Measurements from ENCODE around the gene PIEZO1.
A peak's percentile ranks its signal among the peaks of the same experiment; 100 is the strongest.

Gene PIEZO1

GRCh38 chr16:88747588-88748301 is 37.3 kb downstream of the PIEZO1 start:
- peak; percentile 85 for DNase-seq

DNA sequence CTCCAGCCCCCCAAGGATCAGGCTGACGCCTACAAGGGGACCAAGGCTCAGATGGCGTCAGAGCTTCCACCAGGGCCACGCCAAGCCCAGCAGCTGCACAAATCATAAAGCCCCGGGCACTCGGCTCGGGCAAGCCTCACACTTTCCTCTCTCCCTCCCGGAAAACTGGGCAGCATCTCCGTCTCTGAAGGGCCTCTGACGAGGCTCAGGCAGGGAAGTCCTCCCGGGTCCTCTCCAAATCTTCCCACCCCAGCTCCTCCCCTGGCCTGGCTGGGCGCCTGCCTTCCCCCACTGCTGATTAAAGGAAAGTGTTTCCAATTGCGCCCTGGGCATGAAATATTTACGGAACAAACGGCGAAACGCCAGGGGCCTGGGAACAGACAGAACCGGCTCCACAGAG is 38.5 kb downstream of the PIEZO1 start:
- DNase-seq = no peak

DNA sequence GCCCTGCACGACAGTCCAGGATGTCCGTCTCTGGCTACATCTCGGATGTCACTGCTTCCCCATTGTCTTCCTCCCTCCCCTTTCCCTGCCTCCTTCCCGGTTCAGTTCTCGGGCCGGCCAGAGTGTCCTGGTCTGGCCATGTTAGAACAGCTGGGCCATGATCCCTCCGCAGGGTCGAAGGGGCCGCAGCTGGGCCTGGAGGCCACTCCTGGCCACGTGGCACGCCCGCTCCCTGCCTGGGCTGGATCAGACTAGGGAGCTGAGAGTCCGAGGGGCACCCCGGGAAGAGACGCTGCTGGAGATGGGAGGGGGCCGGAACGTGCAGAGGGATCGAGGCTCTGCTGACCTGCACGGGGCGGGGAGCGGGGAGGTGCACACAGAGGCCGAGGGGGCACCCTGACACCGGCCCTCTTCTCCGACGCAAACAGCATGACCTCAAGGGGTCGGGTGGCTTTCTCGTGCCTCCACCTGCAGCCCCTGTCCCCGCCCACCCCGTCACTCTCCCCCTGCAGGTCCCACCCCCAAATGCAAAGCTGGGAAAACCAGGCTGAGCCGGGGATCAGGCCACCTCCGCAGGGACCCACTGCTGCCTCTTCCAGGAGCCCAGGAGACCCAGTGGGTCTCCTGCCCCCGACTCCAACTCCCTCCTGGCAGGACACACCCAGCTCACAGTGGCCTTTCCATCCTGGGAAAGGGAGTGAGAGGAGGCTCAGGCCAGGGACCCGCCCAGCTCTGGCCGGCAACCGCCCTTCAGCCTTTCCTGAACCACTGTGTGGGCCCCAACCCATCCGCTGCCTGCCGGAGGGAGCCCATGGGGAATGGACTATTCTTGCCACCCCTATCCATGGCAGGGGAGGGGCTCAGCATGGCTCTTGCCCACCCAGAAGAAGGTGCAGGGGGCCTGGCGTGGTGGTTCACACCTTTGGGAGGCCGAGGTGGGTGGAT is 40.2 kb downstream of the PIEZO1 start:
- DNase-seq = no peak

- peak; percentile 57 for DNase-seq
Observed at GRCh38 chr16:88743693-88744576, 41.1 kb downstream of the PIEZO1 start.

- no peak for DNase-seq
Observed at GRCh38 chr16:88742896-88743605, 42.0 kb downstream of the PIEZO1 start.

GRCh38 chr16:88741368-88741767 is 43.7 kb downstream of the PIEZO1 start:
- no peak for DNase-seq

DNA sequence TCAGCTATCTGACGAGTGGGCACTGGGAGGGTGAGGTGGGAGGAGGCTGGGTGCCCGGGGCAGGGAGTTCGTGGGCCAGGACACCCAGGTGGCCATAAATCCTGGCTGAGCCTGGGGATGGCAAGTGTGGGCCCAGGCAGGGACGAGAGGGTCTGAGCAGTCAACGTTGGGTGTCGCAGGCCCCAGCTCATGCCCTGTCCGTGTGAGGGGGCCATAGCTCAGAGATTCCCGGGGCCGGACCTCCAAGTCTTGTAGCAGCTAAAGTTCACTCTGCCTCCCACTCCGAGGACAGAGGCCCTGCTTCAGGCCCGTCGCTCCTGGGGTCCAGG is 44.3 kb downstream of the PIEZO1 start:
- DNase-seq = no peak

- DNase-seq = no peak
Observed at GRCh38 chr16:88739977-88740726, 44.9 kb downstream of the PIEZO1 start.

GRCh38 chr16:88739139-88739976 is 45.7 kb downstream of the PIEZO1 start:
- DNase-seq = no peak

DNA sequence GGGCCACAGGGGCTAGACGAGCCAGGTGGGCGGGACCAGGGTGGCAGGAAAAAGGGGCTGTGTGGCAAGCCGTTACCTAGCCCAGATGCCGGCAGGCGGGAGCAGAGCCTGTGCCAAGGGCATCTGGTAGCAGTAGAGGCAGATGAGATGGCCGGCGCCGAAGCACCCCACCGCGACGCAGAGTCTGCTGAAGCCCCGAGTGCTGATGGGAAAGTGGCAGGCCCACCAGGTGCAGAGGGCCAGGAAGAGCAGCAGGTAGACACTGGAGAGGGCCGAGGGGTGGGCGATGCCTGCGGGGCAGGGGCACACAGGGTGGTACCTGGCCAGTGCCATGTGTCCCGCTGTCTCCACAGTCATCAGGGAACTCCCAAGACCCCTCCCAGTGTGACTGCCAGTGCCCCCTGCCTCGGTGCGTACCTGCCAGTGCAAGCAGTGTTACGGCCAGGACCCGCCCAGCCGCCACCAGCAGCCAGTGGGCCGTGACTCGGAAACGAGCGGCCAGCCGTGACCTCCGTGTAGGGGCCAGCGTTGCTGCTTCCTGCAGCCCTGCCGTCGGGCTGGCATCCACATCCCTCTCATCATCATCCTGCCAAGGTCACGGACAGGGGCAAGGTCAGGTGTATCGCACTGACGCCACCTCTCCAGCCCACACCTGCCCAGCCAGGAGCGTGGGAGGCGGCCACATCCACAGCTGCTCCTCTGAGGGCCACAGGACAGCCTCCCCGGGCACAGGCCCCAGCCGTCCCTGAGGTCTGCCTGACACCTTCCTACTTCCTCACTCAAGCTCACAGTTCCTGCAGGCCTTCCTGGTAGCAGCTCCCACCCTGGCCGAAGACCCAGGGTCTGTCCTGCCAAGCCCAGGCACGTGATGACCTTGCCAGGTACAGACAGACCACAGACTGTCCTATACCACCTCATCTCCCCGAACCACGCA is 46.6 kb downstream of the PIEZO1 start:
- DNase-seq = no peak

- DNase-seq = peak; percentile 86
Observed at GRCh38 chr16:88737298-88738150, 47.5 kb downstream of the PIEZO1 start.

DNA sequence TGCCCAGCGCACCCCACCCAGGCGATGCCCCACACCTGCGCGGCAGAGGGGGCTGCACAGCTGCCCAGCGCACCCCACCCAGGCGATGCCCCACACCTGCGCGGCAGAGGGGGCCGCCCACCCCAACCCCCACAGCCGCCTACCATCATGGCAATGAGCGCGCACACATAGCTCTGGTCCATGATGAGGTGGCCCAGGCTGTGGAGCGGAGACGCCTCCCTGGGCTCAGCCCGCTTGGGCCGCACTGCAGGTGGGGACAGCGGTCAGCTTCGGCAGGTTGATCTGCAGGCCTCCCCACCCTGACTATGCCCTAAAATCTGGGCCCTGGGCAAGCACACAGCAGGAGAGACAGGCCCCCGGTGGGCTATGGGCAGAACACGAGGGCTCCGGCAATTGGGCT is 48.5 kb downstream of the PIEZO1 start:
- DNase-seq = no peak

DNA sequence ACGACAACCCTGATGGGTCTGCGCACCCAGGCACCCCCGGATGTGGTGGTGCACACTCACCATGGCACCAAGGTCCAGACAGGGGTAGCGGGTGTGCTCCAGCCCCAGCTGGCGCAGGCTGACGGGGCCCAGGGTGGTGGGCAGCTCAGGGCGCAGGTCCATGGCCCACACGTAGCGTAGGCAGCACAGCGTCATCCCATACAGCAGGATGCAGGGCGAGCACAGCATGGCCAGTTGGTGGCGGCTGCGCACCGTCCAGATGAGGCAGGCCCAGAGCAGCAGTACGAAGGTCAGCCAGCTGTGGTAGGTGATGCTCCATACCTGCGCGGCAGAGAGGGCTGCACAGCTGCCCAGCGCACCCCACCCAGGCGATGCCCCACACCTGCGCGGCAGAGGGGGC is 48.9 kb downstream of the PIEZO1 start:
- DNase-seq = no peak

DNA sequence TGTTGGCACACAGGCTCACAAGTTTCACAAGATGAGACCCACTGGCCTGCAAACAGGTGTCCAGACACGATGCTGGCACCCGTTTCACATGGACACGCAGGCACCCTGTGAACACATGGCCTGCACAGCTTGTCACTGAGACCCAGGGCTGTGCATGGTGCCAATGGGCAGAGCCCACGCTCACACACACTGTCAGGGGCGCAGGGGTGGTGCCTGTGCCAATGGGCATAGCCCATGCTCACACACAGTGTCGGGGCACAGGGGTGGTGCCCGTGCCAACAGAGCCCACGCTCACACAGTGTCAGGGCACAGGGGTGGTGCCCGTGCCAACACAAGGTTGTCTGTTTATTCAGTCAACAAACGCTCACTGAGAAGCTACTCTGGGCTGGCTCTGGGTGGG is 49.4 kb downstream of the PIEZO1 start:
- DNase-seq = no peak

DNA sequence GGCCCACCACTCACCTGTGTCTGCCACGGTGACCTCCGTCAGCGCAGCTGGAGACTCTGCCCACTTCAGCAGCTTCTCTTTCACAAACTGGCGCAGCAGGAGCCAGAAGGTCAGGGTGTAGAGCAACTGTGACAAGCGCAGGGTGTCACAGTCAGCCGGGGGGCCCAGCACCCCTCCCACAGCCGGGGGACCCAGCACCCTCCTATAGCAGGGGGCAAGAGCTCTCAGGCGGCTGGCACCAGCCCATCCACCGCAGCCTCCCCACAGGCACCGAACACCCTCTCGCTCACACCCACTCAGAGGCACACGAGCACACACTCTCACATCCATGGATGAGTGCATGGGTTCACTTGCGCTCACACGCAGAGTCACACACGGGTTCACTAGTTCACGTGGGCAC is 49.9 kb downstream of the PIEZO1 start:
- no peak for DNase-seq

DNA sequence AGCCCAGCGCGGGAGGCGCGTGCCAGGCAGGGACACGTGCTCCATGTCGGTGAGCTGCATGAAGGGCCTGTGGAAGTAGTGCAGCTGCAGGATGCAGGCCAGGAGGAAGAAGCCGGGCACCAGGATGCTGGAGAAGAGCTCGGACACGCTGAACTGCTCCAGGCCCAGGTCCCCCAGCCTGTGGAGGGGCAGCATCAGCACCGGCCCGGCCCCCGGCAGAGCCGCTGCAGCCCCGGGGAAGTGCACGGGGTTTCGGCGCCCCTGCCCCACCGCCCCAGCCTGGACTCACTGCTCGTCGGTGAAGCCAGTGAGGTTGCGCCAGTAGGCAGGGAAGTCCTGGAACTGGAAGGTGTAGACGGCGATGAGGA is 50.7 kb downstream of the PIEZO1 start:
- no peak for DNase-seq

- no peak for DNase-seq
Observed at GRCh38 chr16:88733630-88734360, 51.2 kb downstream of the PIEZO1 start.

DNA sequence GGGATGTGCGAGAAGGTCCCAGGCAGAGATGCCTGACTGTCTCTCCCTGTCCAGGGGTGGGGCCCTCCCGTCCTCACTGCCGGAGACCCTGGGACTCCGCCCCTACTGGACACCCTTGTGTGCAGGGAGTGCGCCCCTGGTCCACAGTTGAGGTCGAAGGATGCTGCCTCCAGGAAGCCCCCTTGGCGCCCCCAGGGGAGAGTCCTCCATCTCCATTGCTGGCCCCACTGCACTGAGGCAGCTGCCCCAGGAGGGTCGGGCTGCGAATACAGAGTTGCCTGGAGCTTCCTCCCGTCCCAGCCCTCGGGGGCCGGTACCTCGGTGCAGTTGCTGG is 52.1 kb downstream of the PIEZO1 start:
- DNase-seq = no peak
